ENCODE data around the gene C3orf33. TPM values are rescaled to one million over a fixed set of nuclear protein-coding genes. Genes with fewer than 3 reads are reported as not detected.

C3orf33 gene
- total and polyA plus RNA-seq, 9 of the 15 experiments (the other 6 are each of a cell fraction or from before 2014, with no cell fraction given): 4.1 to 10.2 (median 6.0) TPM

DNA sequence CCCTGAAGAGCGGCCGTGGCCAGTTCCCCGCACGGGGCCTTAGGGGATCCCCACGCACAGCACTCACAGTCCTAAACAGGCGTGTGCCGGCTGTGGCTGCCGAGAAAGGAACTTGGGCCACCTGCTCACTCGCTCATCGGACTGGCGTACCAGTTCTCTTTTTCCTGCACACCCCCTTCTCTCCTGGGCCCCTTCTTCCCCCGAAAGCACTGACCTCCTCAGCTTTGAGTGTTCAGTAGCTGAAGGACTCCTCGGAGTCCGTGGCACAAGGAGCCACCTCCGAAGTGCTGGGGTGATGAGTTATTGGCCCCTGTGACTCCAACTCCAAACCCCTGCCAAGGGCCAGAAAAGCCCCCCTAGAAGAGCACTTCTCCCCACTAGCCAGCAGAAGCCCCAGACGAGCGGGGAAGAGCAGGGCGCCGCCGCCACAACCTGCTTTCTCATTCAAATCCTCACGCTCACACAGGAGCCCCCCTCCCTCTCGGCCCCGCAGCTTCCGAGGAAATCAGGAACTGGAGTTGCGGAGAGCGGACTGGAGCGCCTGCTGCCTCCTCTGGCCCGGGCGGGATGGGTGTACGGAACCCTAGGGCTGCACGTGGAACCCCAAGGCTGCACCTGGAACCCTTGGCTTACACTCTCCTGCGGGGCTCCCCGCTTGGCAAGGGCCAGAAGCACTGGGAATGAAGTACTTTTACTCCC lies 61.3 kb downstream of the C3orf33 start, which contains the start of gene PLCH1 (continued):
- TF ChIP-seq ZNF407 (IDR thresholded peaks at IDR 0.05; ENCODE audit: low read depth) (no peak), ATF4 (CRISPR knock-in tag; IDR thresholded peaks at IDR 0.05) (no peak), ZFX (CRISPR knock-in tag; IDR thresholded peaks at IDR 0.05) (peak; percentile 45; the same call in 1 of the 2 replicates), STAT5A (IDR thresholded peaks at IDR 0.05; ENCODE audit: borderline replicate concordance, low read length) (no peak), ZNF507 (tag; conservative IDR thresholded peaks at IDR 0.05) (no peak), ZNF184 (CRISPR knock-in tag; IDR thresholded peaks at IDR 0.05) (no peak), BMI1 (IDR thresholded peaks at IDR 0.05; ENCODE audit: low read length) (no peak), ZBTB33 (CRISPR knock-in tag; IDR thresholded peaks at IDR 0.05) (peak; percentile 55), ZNF589 (CRISPR knock-in tag; IDR thresholded peaks at IDR 0.05; ENCODE audit: low read depth) (no peak)
- TF ChIP-seq, protein P1, sequence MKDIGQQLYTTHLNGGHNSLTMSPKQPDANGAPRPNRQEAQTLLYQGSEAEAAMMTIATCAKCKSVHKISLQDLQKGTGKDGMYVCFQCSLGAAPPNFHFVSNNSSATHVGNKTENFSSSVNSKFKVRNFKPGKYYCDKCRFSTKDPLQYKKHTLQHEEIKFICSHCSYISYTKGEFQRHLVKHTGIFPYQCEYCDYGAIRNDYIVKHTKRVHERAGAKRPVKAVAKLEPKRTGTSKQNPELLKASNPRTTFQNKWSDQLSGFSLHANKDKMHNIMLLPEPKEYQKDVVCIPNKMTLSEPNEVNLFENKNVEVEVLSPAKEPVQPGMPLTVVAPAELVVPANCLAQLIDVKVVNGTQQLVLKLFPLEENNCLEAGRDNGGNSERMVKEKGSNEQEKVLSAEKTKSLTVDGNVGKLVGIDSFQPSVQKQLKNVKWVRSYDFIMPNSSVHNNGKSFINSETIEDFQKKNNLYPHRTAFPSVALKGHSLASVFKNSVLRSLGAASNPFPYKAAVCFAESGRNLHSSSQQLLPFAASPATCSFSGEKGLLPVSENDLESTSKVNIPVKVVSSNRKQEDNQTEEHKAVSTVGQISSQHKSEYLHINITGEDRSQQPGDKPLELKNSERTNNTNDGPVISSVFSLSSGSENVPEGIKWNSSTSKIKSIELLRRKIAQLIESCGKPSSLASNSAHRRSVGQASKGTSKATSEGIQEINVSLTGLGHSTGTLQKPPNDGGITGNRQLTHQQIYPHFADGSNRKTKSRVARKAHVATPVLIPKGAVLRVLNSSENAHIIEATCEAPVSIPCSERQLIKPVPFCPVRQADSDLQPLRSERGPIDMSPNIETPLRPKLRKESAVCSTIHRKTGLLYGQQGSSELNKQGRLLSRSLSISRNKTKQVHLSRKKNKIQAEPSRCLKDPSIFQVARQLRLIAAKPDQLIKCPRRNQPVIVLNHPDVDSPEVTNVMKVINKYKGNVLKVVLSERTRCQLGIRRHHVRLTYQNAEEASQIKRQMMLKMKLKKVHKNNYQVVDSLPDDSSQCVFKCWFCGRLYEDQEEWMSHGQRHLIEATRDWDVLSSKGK (CRISPR knock-in tag; IDR thresholded peaks at IDR 0.05): no peak
- TF ChIP-seq, protein P2, sequence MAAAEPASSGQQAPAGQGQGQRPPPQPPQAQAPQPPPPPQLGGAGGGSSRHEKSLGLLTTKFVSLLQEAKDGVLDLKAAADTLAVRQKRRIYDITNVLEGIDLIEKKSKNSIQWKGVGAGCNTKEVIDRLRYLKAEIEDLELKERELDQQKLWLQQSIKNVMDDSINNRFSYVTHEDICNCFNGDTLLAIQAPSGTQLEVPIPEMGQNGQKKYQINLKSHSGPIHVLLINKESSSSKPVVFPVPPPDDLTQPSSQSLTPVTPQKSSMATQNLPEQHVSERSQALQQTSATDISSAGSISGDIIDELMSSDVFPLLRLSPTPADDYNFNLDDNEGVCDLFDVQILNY (CRISPR knock-in tag; IDR thresholded peaks at IDR 0.05): no peak
